Lung (tissue), 12 donors: Measurements from ENCODE around the gene APBB3. TPM values are rescaled to one million over a fixed set of nuclear protein-coding genes. Genes with fewer than 3 reads are reported as not detected.
A peak's percentile ranks its signal among the peaks of the same experiment; 100 is the strongest.
"Not testable (repeated sequence)": the region's sequence is repeated elsewhere in the genome, so short reads cannot be mapped to it uniquely, and the experiment has no call there.

Experiments
- ATAC-seq: fragments of 200-7000 bp; cut with Tn5 transposase; one replicate; pipeline ENCODE4 v1.9.1; 2020; ENCODE audit warnings: moderate number of reproducible peaks; ENCODE audit not compliant: insufficient read depth, low FRiP score
- DNase-seq, 3 donors: peaks; one replicate each; pipeline ENCODE4 v3.0.0-alpha.2; 2013 to 2017
- H3K27ac ChIP-seq, 2 donors: one replicate each; pipeline ENCODE4 v1.5.1; 2013; ENCODE audit warnings: mild to moderate bottlenecking in 2 of 2, moderate library complexity in 2 of 2, control low read depth in 1 of 2, inconsistent platforms in 1 of 2, low read depth in 1 of 2, low read length in 1 of 2
- H3K27me3 ChIP-seq, 3 donors: one replicate each; pipeline ENCODE4 v1.5.1; 2013; ENCODE audit warnings: low read length in 2 of 3; ENCODE audit not compliant: control insufficient read depth in 3 of 3, insufficient read depth in 3 of 3
- H3K36me3 ChIP-seq, 4 donors: one replicate each; pipeline ENCODE4 v1.5.1; 2013; ENCODE audit warnings: low read length in 4 of 4, mild to moderate bottlenecking in 1 of 4, moderate library complexity in 1 of 4; ENCODE audit not compliant: control insufficient read depth in 4 of 4, insufficient read depth in 4 of 4
- H3K4me1 ChIP-seq, 5 donors: one replicate each; pipeline ENCODE4 v1.5.1; 2013; ENCODE audit warnings: low read length in 5 of 5, mild to moderate bottlenecking in 2 of 5, moderate library complexity in 1 of 5; ENCODE audit not compliant: control insufficient read depth in 5 of 5, insufficient read depth in 5 of 5
- H3K4me3 ChIP-seq: one replicate; pipeline ENCODE4 v1.5.1; 2013; ENCODE audit warnings: mild to moderate bottlenecking, control low read depth, moderate library complexity
- H3K9ac ChIP-seq, 2 donors: one replicate each; pipeline ENCODE4 v1.5.1; 2013; ENCODE audit warnings: low read length in 2 of 2, control low read depth in 1 of 2; ENCODE audit not compliant: insufficient read depth in 1 of 2
- H3K9me3 ChIP-seq, 4 donors: one replicate each; pipeline ENCODE4 v1.5.1; 2013; ENCODE audit warnings: low read length in 3 of 4, mild to moderate bottlenecking in 1 of 4, moderate library complexity in 1 of 4; ENCODE audit not compliant: control insufficient read depth in 4 of 4, insufficient read depth in 3 of 4
- WGBS, 2 donors: extraction: QIAGEN DNeasy Blood & Tissue Kit; methylation state at CpG; one replicate each; pipeline ENCODE4 v1.1.7; 2013; 5-methylcytosine and 5-hydroxymethylcytosine counted together
- polyA plus RNA-seq, 2 donors: library from polyadenylated mRNA; stranded (reverse); fragments of 200-250 nt; gene quantifications; one replicate each; pipeline ENCODE4 v1.2.1, GENCODE V29; 2013
- total RNA-seq, 2 donors: library from RNA; depleted of rRNA in 1 of 2; stranded (reverse); fragments of >200 nt in 1 of 2; gene quantifications; one replicate each; pipeline ENCODE4 v1.2.1, GENCODE V29; 2014 to 2021
- TF ChIP-seq, protein P1 (sequence below): IDR thresholded peaks from 2 replicates; pipeline ENCODE4 v1.5.1; 2012; ENCODE audit warnings: mild to moderate bottlenecking; ENCODE audit errors: control extremely low read depth, extremely low read depth
- donor health status: control.
- donor health status: control.
- donor health status: Bipolar disorder and iron deficiency.
- donor health status: healthy.
- donor health status: DM: yes; HTN: yes; CAD: no.

The APBB3 gene
- total and polyA plus RNA-seq, 4 donors = 24.7 to 36.1 (median 28.6) TPM

DNA sequence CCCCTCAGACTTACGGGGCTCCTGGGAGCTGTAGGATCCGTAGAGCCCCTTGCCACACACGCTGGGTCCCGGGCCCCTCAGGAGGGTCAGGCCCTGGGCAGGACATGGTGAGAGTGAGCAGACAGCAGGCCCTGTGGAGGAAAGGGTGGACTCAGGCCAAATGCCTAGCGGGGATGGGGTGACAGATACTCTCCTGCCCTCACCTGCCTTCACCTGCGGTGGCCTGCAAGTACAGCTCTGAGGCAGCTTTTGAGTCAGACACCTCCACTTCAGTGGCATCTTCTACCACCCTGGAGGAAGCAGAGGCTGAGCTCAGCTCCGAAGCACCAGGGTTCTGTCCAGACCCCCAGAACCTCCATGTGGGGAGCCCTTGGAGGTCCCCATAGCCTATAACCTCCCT is 26.5 kb upstream of the APBB3 start:
- no peaks in the 10 kb centered on the region for H3K27me3 ChIP-seq
- H3K9me3 ChIP-seq = no peaks in the 10 kb centered on the region
- ATAC-seq = no peak
- DNase-seq = no peak
- TF ChIP-seq, protein P1, sequence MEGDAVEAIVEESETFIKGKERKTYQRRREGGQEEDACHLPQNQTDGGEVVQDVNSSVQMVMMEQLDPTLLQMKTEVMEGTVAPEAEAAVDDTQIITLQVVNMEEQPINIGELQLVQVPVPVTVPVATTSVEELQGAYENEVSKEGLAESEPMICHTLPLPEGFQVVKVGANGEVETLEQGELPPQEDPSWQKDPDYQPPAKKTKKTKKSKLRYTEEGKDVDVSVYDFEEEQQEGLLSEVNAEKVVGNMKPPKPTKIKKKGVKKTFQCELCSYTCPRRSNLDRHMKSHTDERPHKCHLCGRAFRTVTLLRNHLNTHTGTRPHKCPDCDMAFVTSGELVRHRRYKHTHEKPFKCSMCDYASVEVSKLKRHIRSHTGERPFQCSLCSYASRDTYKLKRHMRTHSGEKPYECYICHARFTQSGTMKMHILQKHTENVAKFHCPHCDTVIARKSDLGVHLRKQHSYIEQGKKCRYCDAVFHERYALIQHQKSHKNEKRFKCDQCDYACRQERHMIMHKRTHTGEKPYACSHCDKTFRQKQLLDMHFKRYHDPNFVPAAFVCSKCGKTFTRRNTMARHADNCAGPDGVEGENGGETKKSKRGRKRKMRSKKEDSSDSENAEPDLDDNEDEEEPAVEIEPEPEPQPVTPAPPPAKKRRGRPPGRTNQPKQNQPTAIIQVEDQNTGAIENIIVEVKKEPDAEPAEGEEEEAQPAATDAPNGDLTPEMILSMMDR = no peak
- peaks cover 0 to 19% (median 3%) of the 10 kb centered on the region in 5 donors for H3K4me1 ChIP-seq
- WGBS, 2 donors = 95 to 96% methylated on average over 7 of the region's 7 CpGs
- H3K9ac ChIP-seq = no peak overlapping the region
- H3K4me3 ChIP-seq = no peak overlapping the region
- H3K27ac ChIP-seq = no peak overlapping the region
- no peaks in the 10 kb centered on the region for H3K36me3 ChIP-seq

DNA sequence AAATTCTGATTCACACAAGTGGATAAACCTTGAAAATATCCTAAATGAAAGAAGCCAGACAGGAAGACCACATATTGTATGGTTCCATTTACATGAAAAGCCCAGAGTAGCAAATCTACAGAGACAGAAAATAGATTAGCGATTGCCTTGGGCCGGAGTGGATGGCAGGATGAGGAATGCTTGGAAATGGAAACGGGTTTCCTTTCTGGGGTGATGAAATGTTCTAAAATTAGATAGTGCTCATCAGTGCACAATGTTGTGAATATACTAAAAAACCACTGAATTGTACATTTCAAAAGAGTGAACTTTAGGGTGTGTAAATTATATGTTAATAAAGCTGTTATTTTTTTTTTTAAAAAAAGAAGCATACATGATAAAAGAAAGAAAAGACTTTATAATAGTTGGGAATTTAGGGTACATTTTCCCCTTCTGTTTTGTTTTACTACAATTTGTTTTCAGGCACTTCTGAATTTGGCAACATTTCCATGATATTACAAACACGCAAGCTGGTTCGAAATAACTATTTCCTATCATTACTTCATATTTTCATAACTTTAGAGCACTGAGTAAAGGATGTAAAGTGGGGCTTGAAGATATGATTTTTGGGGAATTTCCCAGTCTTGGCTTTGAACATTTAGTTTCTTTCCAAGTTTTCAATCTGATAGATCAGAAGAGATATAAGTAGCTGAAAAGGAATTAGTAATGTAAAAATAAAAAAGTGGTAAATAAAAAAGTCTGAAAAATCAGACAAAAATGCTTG is 24.1 kb upstream of the APBB3 start:
- DNase-seq (peak in 2 of 3 donors; percentile 64 to 82), ATAC-seq (no peak)
- H3K36me3 ChIP-seq = no peaks in the 10 kb centered on the region
- H3K9me3 ChIP-seq = no peaks in the 10 kb centered on the region
- WGBS, 2 donors = 23 to 32% methylated on average over 5 of the region's 5 CpGs
- TF ChIP-seq, protein P1 = no peak
- H3K27me3 ChIP-seq = no peaks in the 10 kb centered on the region
- H3K4me3 ChIP-seq = no peak overlapping the region
- no peak overlapping the region for H3K27ac ChIP-seq
- H3K9ac ChIP-seq = peak overlapping the region in 1 of 2 donors; percentile 42
- H3K4me1 ChIP-seq = peaks cover 0 to 19% (median 3%) of the 10 kb centered on the region in 5 donors

DNA sequence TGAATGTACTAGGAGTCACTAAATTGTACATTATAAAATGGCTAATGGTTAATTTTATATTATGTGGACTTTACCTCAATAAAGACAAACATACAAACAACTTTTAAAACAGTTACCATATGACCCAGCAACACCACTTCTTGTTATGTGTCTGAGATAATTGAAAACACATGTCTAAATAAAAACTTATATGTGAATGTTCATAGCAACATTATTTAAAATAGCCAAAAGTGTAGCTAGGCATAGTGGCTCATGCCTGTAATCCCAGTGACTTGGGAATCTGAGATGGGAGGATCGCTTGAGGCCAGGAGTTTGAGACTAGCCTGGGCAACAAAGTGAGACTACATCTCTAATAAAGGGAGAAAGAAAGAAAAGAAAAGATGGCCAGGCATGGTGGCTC is 23.1 kb upstream of the APBB3 start:
- no peak overlapping the region for H3K27ac ChIP-seq
- WGBS, 2 donors = 100% methylated on average over 1 of the region's 1 CpG

DNA sequence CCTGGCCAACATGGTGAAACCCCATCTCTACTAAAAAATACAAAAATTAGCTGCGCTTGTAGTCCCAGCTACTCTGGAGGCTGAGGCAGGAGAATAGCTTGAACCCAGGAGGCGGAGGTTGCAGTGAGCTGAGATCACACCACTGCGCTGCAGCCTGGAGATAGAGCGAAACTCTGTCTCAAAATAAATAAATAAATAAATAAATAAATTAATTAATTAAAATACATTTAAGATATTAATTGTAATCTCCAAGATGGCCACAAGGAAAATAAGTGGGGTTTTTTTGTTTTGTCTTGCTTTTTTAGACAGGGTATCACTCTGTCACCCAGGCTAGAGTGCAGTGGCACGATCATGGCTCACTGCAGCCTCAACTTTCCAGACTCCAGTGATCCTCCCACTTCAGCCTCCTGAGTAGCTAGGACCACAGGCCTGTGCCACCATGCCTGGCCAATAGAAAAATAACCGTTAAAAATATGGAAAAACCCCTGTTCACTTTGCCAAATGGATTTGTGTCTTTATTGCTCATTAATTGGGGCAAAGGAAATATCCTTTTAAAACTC is 14.9 kb upstream of the APBB3 start:
- not testable (repeated sequence) for ATAC-seq

More for the DNA sequence above, 23.1 kb upstream of the APBB3 start:
- DNase-seq (no peak), ATAC-seq (no peak)
- H3K27me3 ChIP-seq = no peaks in the 10 kb centered on the region
- peaks cover 0 to 19% (median under 1%) of the 10 kb centered on the region in 5 donors for H3K4me1 ChIP-seq
- no peak overlapping the region for H3K9ac ChIP-seq
- TF ChIP-seq, protein P1 = no peak
- H3K36me3 ChIP-seq = no peaks in the 10 kb centered on the region
- H3K9me3 ChIP-seq = no peaks in the 10 kb centered on the region
- no peak overlapping the region for H3K4me3 ChIP-seq

More for the DNA sequence above, 14.9 kb upstream of the APBB3 start:
- 96% methylated on average over 6 of the region's 6 CpGs for WGBS, 2 donors
- H3K27me3 ChIP-seq, H3K27ac ChIP-seq, H3K4me1 ChIP-seq, H3K9me3 ChIP-seq, H3K4me3 ChIP-seq, DNase-seq, H3K9ac ChIP-seq, H3K36me3 ChIP-seq: not testable (repeated sequence)
